ENCODE measurements around the gene HOXC10.

Gene HOXC10

GRCh38 chr12:54030889-54031471 lies 46.0 kb downstream of the HOXC10 start:
- peak; percentile 92 for DNase-seq

GRCh38 chr12:54031480-54031879 lies 46.5 kb downstream of the HOXC10 start:
- no peak for DNase-seq

- DNase-seq, result no peak
Observed at GRCh38 chr12:54032086-54032619, 47.2 kb downstream of the HOXC10 start.

GRCh38 chr12:54032627-54033100 lies 47.7 kb downstream of the HOXC10 start, which contains the start of gene HOXC5:
HOXC5 (plus strand) TSS chr12:54033050; CDS start chr12:54033123, 73 bp downstream.
- peak; percentile 98 for DNase-seq

- peak; percentile 67 for DNase-seq
Observed at GRCh38 chr12:54033106-54033979, 48.4 kb downstream of the HOXC10 start.

GRCh38 chr12:54033980-54034784 lies 49.2 kb downstream of the HOXC10 start:
- DNase-seq, result peak; percentile 84

- no peak for DNase-seq
Observed at GRCh38 chr12:54034785-54035310, 49.9 kb downstream of the HOXC10 start.

GRCh38 chr12:54035568-54036264 lies 50.8 kb downstream of the HOXC10 start:
- DNase-seq, result no peak

- peak; percentile 83 for DNase-seq
Observed at GRCh38 chr12:54036620-54037359, 51.8 kb downstream of the HOXC10 start.

GRCh38 chr12:54037360-54038283 lies 52.7 kb downstream of the HOXC10 start:
- no peak for DNase-seq

- DNase-seq, result no peak
Observed at GRCh38 chr12:54038284-54038870, 53.4 kb downstream of the HOXC10 start.

GRCh38 chr12:54038871-54039414 lies 54.0 kb downstream of the HOXC10 start:
- peak; percentile 71 for DNase-seq

GRCh38 chr12:54039417-54040147 lies 54.6 kb downstream of the HOXC10 start:
- peak; percentile 72 for DNase-seq
